ENCODE data around the gene SMCO4. TPM values are rescaled to one million over a fixed set of nuclear protein-coding genes. Genes with fewer than 3 reads are reported as not detected.

Gene SMCO4
- total and polyA plus RNA-seq, 2 of the 8 experiments (the other 6 are each of a cell fraction or from before 2014, with no cell fraction given), result 33.2 to 53.9 TPM

- no peak for TF ChIP-seq CHD7 (IDR thresholded peaks at IDR 0.05; ENCODE audit: insufficient replicate concordance, low read length)
- no peak for TF ChIP-seq TCF12 (IDR thresholded peaks at IDR 0.05; ENCODE audit: low read depth, low read length)
- no peak for TF ChIP-seq JUN (IDR thresholded peaks at IDR 0.05; ENCODE audit: low read depth, low read length)
- no peak for TF ChIP-seq POLR2A (IDR thresholded peaks at IDR 0.05; ENCODE audit: control extremely low read depth in 1 of 2, low read depth in 2 of 2, low read length in 2 of 2)
- TF ChIP-seq CBX8 (IDR thresholded peaks at IDR 0.05; ENCODE audit: borderline replicate concordance, low read depth, low read length), result no peak
- TF ChIP-seq USF2 (IDR thresholded peaks at IDR 0.05; ENCODE audit: low read length), result no peak
- no peak for TF ChIP-seq RXRA (IDR thresholded peaks at IDR 0.05; ENCODE audit: insufficient read depth, low read depth, low read length)
Measured at GRCh38 chr11:93519179-93519578, 24.0 kb downstream of the SMCO4 start (continued).
